ENCODE data around the gene PGRMC2.

DNA sequence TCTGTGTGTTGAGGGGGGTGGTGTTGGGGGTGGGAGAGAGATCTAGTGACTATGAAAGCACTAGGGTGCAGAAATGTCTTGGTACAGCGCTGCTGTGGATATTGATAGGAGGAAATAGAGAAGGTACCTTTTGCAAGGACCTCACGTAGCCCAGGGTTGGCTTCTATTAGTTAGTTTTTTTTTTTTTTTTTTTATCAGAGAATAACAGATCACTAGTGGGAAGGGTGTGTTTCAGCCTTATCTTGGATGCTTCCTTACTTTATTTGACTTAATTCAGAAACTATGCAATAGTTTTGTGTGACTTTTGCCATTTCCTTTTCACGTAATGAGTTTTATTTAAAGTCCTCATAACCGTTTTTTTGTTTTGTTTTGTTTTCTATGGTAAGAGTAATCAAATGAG is 16.4 kb upstream of the PGRMC2 start:
- no peak for TF ChIP-seq POLR2A (IDR thresholded peaks at IDR 0.05)
- TF ChIP-seq, protein P1, sequence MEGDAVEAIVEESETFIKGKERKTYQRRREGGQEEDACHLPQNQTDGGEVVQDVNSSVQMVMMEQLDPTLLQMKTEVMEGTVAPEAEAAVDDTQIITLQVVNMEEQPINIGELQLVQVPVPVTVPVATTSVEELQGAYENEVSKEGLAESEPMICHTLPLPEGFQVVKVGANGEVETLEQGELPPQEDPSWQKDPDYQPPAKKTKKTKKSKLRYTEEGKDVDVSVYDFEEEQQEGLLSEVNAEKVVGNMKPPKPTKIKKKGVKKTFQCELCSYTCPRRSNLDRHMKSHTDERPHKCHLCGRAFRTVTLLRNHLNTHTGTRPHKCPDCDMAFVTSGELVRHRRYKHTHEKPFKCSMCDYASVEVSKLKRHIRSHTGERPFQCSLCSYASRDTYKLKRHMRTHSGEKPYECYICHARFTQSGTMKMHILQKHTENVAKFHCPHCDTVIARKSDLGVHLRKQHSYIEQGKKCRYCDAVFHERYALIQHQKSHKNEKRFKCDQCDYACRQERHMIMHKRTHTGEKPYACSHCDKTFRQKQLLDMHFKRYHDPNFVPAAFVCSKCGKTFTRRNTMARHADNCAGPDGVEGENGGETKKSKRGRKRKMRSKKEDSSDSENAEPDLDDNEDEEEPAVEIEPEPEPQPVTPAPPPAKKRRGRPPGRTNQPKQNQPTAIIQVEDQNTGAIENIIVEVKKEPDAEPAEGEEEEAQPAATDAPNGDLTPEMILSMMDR (IDR thresholded peaks at IDR 0.05), result no peak

Data from body of pancreas (tissue), 4 donors.